ENCODE measurements around the gene KCNJ12.
"Not testable (repeated sequence)": the region's sequence is repeated elsewhere in the genome, so short reads cannot be mapped to it uniquely, and the experiment has no call there.

The KCNJ12 gene

DNA sequence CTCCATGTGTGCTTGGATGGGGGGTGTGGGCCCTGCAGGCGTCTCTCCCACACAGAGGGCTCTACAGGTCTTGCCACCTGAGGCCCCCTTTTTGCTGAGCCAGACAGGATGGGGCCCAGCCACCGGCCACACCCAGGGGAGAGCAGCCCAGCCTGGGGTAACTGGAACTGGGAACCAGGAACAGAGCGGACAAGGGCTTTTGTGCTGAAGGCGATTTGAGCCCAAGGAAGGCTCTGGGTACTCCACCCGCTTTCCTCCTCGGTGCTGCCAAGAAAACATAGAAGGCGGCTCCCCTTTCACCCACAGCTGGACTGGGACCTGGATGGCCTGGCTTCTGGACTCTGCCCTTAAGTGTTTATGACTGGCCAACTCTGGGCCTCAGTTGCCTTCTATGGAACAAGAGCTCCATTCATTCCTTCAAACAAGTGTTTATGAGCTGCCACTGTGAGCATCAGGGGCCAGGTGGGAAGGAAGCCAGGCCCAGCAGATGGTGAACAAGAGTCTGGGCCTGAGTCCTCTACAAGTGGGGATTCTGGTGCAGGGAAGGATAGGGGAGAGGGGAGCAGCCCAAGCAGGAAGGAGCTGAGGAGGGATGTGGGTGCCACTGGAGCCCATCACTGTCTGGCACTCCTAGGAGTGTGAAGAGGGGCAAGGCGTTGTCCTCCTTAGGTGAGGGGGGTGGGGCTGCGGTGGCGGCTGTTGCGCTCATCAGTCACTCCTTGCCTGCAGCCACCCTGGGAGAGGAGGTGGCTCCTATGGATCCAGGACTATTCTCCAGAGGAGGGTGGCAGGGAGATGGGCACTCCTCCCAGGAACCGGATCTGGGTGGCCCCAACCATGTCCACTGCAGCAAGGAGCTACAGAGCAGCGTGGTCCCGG is 46.4 kb downstream of the KCNJ12 start:
- not testable (repeated sequence) for DNase-seq (ENCODE audit: low read depth)

DNA sequence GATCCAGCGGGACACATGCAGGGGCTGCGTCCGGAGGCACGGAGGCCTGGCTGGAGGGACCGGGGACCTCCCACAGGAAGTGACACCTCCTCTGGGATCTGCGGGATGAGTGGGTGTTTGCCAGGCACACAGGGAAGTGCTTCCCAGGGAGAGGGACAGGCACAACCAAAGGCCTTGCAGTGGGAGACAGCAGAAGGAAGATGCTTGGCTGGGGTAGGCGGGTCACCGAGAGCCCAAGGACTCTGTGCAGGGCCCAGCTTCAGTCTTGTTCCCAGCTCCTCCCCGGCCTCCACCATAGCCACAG is 47.0 kb downstream of the KCNJ12 start:
- not testable (repeated sequence) for DNase-seq (ENCODE audit: low read depth)

- not testable (repeated sequence) for DNase-seq (ENCODE audit: low read depth)
Observed at GRCh38 chr17:21424697-21425096, 48.5 kb downstream of the KCNJ12 start.

DNA sequence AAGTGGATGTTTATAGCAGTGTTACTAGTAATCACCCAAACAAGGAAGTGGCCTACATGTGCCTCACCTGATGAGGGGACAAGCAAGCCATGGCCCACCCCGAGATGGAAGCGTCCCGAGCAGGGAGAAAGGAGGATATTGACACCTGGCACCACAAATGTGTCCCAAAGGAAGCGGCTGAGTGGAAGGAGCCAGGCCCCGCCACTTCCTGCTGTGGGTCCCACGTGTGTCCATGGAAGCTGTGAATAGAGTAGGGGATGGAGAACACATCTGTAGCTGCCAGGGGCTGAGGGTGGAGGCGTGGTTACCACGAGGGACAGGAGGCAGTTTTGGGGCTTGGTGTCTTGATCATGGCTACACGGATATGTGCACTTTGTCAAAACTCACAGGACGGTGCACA is 49.2 kb downstream of the KCNJ12 start:
- no peak for DNase-seq (ENCODE audit: low read depth)

GRCh38 chr17:21425736-21426135 is 49.6 kb downstream of the KCNJ12 start:
- no peak for DNase-seq (ENCODE audit: low read depth)

DNA sequence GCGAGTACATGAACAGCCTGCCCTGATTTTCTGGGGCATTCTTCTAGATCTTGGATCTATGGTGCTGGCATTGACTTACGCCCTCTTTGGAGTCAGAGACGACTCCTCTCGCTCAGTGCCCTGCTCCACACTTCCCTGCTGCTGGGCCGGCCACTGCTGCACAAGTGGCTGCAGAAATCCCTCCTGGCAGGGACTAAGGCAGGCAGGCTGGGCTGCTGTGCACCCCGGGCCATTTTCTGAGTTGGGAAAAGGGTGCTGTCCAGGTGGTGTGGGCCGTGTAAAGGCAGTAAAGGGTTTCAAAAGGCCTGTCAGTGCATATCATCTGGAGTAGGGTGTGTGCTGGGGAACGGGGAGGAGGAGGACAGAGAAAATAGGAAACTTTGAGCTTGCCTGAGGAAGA is 50.1 kb downstream of the KCNJ12 start:
- DNase-seq (ENCODE audit: low read depth): not testable (repeated sequence)

DNA sequence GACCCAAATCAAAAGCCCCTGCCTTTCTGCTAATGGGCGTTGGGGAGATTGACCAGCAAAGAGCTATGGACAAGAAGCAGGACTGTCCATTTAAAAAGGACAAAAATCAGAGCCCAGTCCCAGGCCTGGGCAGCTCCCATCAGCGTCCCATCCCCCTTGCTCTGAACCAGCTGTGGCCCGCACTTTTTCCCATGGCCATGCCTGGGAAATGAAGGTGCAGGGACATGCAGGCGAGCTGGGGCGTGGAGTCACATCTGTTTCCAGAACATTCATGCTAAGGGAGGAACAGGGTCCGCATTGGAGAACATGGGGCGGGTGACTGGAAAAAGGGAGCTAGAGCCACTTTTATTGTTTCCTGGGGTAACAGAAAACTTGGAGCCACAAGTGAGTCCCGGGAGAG is 50.7 kb downstream of the KCNJ12 start:
- DNase-seq (ENCODE audit: low read depth): not testable (repeated sequence)

- DNase-seq (ENCODE audit: low read depth): not testable (repeated sequence)
Observed at GRCh38 chr17:21427727-21428126, 51.6 kb downstream of the KCNJ12 start.

GRCh38 chr17:21428752-21429424 is 52.7 kb downstream of the KCNJ12 start:
- DNase-seq (ENCODE audit: low read depth): not testable (repeated sequence)

DNA sequence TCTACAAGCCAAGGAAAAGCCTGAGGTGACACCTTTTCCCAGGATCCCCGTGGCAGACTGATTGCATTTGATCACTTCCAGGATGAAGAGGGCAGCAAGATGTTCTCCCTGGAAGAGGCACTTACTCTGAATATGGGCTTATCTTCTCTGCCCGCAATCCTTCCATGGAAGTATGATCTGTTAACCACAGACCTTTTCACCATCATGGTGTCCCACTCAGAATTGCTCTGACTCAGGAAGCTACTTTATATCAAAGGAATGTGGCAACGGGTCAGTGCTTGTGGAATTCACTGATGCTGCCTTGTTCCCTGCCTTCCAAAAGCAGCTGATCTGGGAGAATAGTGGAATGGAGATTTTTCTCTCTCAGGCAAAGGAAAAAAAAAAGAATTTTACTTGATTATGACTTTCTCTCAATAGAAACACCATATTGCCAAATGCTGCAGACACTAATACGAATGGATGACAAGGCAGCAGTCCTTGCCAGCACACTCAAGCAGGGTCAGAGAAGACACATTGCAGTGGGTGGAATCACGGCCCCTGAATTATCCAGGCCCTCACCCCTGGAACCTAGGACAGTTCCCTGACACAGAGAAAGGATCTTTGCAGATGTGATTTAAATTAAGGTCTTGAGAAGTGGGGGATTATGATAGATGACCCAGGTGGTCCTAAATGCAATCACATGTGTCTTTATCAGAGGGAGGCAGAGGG is 53.9 kb downstream of the KCNJ12 start:
- not testable (repeated sequence) for DNase-seq (ENCODE audit: low read depth)

- DNase-seq (ENCODE audit: low read depth): not testable (repeated sequence)
Observed at GRCh38 chr17:21433971-21434370, 57.8 kb downstream of the KCNJ12 start.

GRCh38 chr17:21434976-21435375 is 58.8 kb downstream of the KCNJ12 start:
- not testable (repeated sequence) for DNase-seq (ENCODE audit: low read depth)

DNA sequence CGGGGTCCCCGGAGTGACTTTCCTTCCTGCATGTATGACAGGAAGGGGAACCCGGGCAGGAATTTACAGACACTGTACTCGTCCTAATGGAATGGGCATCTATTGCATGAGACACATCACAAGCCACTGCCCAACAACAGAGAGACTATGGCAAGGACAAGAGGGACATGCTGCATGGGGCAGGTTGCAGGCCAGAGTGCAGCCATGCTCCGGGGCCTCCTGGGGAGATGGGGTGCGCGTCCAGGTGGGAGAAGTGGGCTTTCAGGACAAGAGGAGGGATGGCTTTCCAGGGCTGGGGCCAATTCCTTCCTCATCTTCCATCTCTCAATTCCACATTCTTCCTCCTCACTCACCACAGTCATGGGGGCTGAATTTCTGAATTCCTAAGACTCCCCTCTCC is 60.3 kb downstream of the KCNJ12 start:
- DNase-seq (ENCODE audit: low read depth): not testable (repeated sequence)

GRCh38 chr17:21436883-21437836 is 61.0 kb downstream of the KCNJ12 start:
- not testable (repeated sequence) for DNase-seq (ENCODE audit: low read depth)

- DNase-seq (ENCODE audit: low read depth): not testable (repeated sequence)
Observed at GRCh38 chr17:21438316-21439014, 62.3 kb downstream of the KCNJ12 start.

GRCh38 chr17:21439015-21439336 is 62.8 kb downstream of the KCNJ12 start:
- DNase-seq (ENCODE audit: low read depth): not testable (repeated sequence)

GRCh38 chr17:21445091-21445650 is 69.0 kb downstream of the KCNJ12 start:
- DNase-seq (ENCODE audit: low read depth): no peak

GRCh38 chr17:21447552-21447951 is 71.4 kb downstream of the KCNJ12 start:
- DNase-seq (ENCODE audit: low read depth): not testable (repeated sequence)

DNA sequence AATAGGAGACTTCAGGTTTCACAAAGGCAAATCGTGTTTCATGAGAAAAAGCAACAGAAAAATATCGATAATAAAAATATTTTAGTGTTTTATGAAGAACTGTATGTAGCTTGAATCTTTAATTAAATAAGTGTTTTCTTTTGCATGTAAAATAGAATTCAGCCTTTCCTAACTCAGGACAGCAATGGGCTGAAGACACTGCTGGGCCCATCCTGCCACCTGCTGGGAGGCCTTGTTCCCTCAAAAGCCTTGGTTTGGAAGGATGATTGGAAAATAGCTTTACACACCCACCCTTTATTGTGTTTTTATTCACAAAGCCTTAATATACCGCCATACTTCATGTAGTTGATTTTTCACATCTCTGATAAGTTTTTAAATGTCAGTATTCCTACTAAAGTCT is 73.7 kb downstream of the KCNJ12 start:
- DNase-seq (ENCODE audit: low read depth): not testable (repeated sequence)

- no peak for DNase-seq (ENCODE audit: low read depth)
Observed at GRCh38 chr17:21451975-21452374, 75.8 kb downstream of the KCNJ12 start.

All from activated gamma-delta T cell treated with anti-CD3 and anti-CD28 coated beads, Interleukin-2, amount 50 U/mL, for 16 hours (primary cell).